ENCODE results near the gene TSPAN18.

- TF ChIP-seq POLR2A (IDR thresholded peaks at IDR 0.05; ENCODE audit: low read length) (no peak), GATA1 (IDR thresholded peaks at IDR 0.05; ENCODE audit: low read depth, low read length) (no peak)
Measured at GRCh38 chr11:44968510-44968909, 241.7 kb downstream of the TSPAN18 start.

All from erythroblast (primary cell).